Effector memory CD4-positive, alpha-beta T cell (primary cell): ENCODE results near the gene FAM170A.

Source experiments
- DNase-seq, 3 donors: peaks; one replicate each; pipeline ENCODE4 v3.0.0-alpha.2; 2020
- H3K27ac ChIP-seq: 2 replicates; pipeline ENCODE4 v1.7.0; 2013; ENCODE audit warnings: mild to moderate bottlenecking, low read length, moderate library complexity; ENCODE audit not compliant: insufficient read depth, poor library complexity, severe bottlenecking
- H3K27me3 ChIP-seq: replicated peaks from 2 replicates; pipeline ENCODE4 v1.7.0; 2013; ENCODE audit warnings: mild to moderate bottlenecking, low read length; ENCODE audit not compliant: insufficient read depth, control insufficient read depth, poor library complexity, severe bottlenecking
- H3K36me3 ChIP-seq: 2 replicates; pipeline ENCODE4 v1.7.0; 2013; ENCODE audit warnings: mild to moderate bottlenecking, low read length, moderate library complexity; ENCODE audit not compliant: control insufficient read depth, insufficient read depth
- H3K4me1 ChIP-seq: 2 replicates; pipeline ENCODE4 v1.7.0; 2013; ENCODE audit warnings: low read length, mild to moderate bottlenecking; ENCODE audit not compliant: control insufficient read depth, insufficient read depth, poor library complexity, severe bottlenecking
- H3K4me3 ChIP-seq: 2 replicates; pipeline ENCODE4 v1.7.0; 2013; ENCODE audit warnings: low read length, low read depth, mild to moderate bottlenecking; ENCODE audit not compliant: insufficient read depth, poor library complexity, severe bottlenecking
- H3K9me3 ChIP-seq: 2 replicates; pipeline ENCODE4 v1.7.0; 2013; ENCODE audit warnings: mild to moderate bottlenecking, low read length, moderate library complexity; ENCODE audit not compliant: control insufficient read depth

Gene FAM170A

GRCh38 chr5:119651486-119651885 is 22.1 kb downstream of the FAM170A start:
- Histone ChIP-seq H3K4me3 (no peak overlapping the region), H3K27me3 (peaks cover 2% of the 10 kb centered on the region), H3K27ac (no peak overlapping the region), H3K4me1 (no peaks in the 10 kb centered on the region), H3K9me3 (no peaks in the 10 kb centered on the region), H3K36me3 (no peaks in the 10 kb centered on the region)
- no peak for DNase-seq

- H3K27ac ChIP-seq, result no peak overlapping the region
- H3K4me3 ChIP-seq, result no peak overlapping the region
- no peaks in the 10 kb centered on the region for H3K4me1 ChIP-seq
- no peaks in the 10 kb centered on the region for H3K9me3 ChIP-seq
- H3K36me3 ChIP-seq, result no peaks in the 10 kb centered on the region
- H3K27me3 ChIP-seq, result peaks cover 2% of the 10 kb centered on the region
- no peak for DNase-seq
Observed at GRCh38 chr5:119655061-119655460, 25.7 kb downstream of the FAM170A start.

GRCh38 chr5:119656023-119656422 is 26.7 kb downstream of the FAM170A start:
- DNase-seq, result no peak
- peaks cover 2% of the 10 kb centered on the region for H3K27me3 ChIP-seq
- no peak overlapping the region for H3K4me3 ChIP-seq
- H3K9me3 ChIP-seq, result no peaks in the 10 kb centered on the region
- no peaks in the 10 kb centered on the region for H3K4me1 ChIP-seq
- H3K36me3 ChIP-seq, result no peaks in the 10 kb centered on the region
- no peak overlapping the region for H3K27ac ChIP-seq

GRCh38 chr5:119666542-119666941 is 37.2 kb downstream of the FAM170A start:
- Histone ChIP-seq H3K9me3 (no peaks in the 10 kb centered on the region), H3K36me3 (no peaks in the 10 kb centered on the region), H3K27ac (no peak overlapping the region), H3K4me3 (no peak overlapping the region), H3K4me1 (no peaks in the 10 kb centered on the region), H3K27me3 (no peaks in the 10 kb centered on the region)
- no peak for DNase-seq

GRCh38 chr5:119678351-119679028 is 49.1 kb downstream of the FAM170A start:
- no peaks in the 10 kb centered on the region for H3K4me1 ChIP-seq
- no peak overlapping the region for H3K27ac ChIP-seq
- H3K4me3 ChIP-seq, result no peak overlapping the region
- no peaks in the 10 kb centered on the region for H3K9me3 ChIP-seq
- no peak for DNase-seq
- H3K36me3 ChIP-seq, result no peaks in the 10 kb centered on the region
- no peaks in the 10 kb centered on the region for H3K27me3 ChIP-seq

- H3K27ac ChIP-seq, result no peak overlapping the region
- DNase-seq, result no peak
Observed at GRCh38 chr5:119680080-119680479, 50.7 kb downstream of the FAM170A start.

GRCh38 chr5:119681734-119682133 is 52.4 kb downstream of the FAM170A start:
- Histone ChIP-seq H3K27me3 (no peaks in the 10 kb centered on the region), H3K36me3 (no peaks in the 10 kb centered on the region), H3K4me1 (no peaks in the 10 kb centered on the region), H3K4me3 (no peak overlapping the region), H3K27ac (no peak overlapping the region), H3K9me3 (no peaks in the 10 kb centered on the region)
- no peak for DNase-seq

More at GRCh38 chr5:119680080-119680479, 50.7 kb downstream of the FAM170A start:
- H3K9me3 ChIP-seq, result no peaks in the 10 kb centered on the region
- H3K4me1 ChIP-seq, result no peaks in the 10 kb centered on the region
- H3K4me3 ChIP-seq, result no peak overlapping the region
- H3K27me3 ChIP-seq, result no peaks in the 10 kb centered on the region
- H3K36me3 ChIP-seq, result no peaks in the 10 kb centered on the region

GRCh38 chr5:119682372-119682771 is 53.0 kb downstream of the FAM170A start:
- no peaks in the 10 kb centered on the region for H3K9me3 ChIP-seq
- no peak overlapping the region for H3K27ac ChIP-seq
- H3K4me1 ChIP-seq, result no peaks in the 10 kb centered on the region
- DNase-seq, result no peak
- H3K36me3 ChIP-seq, result no peaks in the 10 kb centered on the region
- no peaks in the 10 kb centered on the region for H3K27me3 ChIP-seq
- no peak overlapping the region for H3K4me3 ChIP-seq
